Brain microvascular endothelial cell (primary cell): ENCODE data around the gene PPT2.
A peak's percentile ranks its signal among the peaks of the same experiment; 100 is the strongest.

Source experiments
- DNase-seq: peaks from one replicate; pipeline ENCODE4 v3.0.0-alpha.2; 2020
- H3K27ac ChIP-seq: fragments of 250-450 bp; sonication (Bioruptor Pico); 2 replicates; pipeline ENCODE4 v1.5.1; 2020; ENCODE audit warnings: mild to moderate bottlenecking, moderate library complexity
- H3K27me3 ChIP-seq: fragments of 250-450 bp; sonication (Bioruptor Pico); replicated peaks from 2 replicates; pipeline ENCODE4 v1.5.1; 2020; ENCODE audit warnings: mild to moderate bottlenecking
- H3K36me3 ChIP-seq: fragments of 250-450 bp; sonication (Bioruptor Pico); replicated peaks from 2 replicates; pipeline ENCODE4 v1.5.1; 2020; ENCODE audit warnings: mild to moderate bottlenecking
- H3K4me3 ChIP-seq: 2 replicates; pipeline ENCODE4 v1.5.1; 2011; ENCODE audit warnings: low read depth, mild to moderate bottlenecking, control low read depth, low read length, moderate library complexity
- in situ Hi-C: cut with HindIII; loops from 2 replicates; pipeline ENCODE4 v1.10.0; 2017; ENCODE audit warnings: low sequenced_read_pairs, low pct_ligation_motif_present
- TF ChIP-seq, protein P1 (sequence below): IDR thresholded peaks from 2 replicates; pipeline ENCODE4 v1.5.1; 2011; ENCODE audit warnings: low read depth, mild to moderate bottlenecking, moderate library complexity, low read length, control low read depth, inconsistent platforms; ENCODE audit errors: missing control alignments

PPT2 gene

GRCh38 chr6:32194388-32194787, 40.4 kb downstream of the PPT2 start:
- no peak overlapping the region for H3K27ac ChIP-seq
- no peak for DNase-seq
- in situ Hi-C loops = no loop called here
- no peak overlapping the region for H3K4me3 ChIP-seq
- H3K36me3 ChIP-seq = no peaks in the 10 kb centered on the region
- H3K27me3 ChIP-seq = no peaks in the 10 kb centered on the region
- TF ChIP-seq, protein P1, sequence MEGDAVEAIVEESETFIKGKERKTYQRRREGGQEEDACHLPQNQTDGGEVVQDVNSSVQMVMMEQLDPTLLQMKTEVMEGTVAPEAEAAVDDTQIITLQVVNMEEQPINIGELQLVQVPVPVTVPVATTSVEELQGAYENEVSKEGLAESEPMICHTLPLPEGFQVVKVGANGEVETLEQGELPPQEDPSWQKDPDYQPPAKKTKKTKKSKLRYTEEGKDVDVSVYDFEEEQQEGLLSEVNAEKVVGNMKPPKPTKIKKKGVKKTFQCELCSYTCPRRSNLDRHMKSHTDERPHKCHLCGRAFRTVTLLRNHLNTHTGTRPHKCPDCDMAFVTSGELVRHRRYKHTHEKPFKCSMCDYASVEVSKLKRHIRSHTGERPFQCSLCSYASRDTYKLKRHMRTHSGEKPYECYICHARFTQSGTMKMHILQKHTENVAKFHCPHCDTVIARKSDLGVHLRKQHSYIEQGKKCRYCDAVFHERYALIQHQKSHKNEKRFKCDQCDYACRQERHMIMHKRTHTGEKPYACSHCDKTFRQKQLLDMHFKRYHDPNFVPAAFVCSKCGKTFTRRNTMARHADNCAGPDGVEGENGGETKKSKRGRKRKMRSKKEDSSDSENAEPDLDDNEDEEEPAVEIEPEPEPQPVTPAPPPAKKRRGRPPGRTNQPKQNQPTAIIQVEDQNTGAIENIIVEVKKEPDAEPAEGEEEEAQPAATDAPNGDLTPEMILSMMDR = no peak

DNA sequence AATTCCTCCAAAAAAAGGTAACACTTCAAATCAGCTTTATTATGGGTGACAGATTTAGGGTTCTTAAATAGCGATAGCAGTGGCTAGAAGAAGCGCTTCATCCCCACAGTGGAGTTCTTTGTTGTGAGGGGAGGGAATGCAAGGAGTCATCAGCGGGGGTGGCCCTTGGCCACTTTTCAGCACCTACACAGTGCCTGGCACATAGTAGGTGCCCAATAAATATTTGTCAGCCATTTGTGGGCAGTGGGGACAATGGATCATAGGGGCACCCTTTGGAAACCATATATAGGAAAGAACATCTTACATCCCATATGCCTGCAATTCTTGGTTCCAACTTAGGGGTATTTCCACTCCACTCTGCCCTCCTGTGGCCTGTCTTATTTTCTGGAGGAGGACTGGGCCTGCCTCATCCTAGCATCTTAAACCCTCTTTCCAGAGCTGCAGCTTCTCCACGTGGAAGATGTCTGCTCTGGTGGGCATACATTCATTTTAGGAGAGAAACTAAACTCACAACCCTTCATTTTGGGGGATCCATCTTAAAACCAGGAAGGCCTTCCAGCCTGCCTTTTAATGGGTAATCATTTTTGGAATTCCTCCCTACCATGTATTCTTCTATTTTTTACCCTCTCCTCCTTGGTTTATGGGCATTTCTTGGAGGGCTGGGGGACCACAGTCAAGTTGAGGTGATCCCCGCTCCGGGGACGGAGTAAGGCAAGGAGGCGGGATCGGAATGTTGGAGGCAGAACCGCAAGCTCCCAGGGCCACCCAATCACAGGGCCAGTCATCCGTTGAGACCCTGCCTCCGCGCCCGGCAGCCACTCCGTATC, 41.1 kb downstream of the PPT2 start:
- DNase-seq = peak; percentile 55

DNA sequence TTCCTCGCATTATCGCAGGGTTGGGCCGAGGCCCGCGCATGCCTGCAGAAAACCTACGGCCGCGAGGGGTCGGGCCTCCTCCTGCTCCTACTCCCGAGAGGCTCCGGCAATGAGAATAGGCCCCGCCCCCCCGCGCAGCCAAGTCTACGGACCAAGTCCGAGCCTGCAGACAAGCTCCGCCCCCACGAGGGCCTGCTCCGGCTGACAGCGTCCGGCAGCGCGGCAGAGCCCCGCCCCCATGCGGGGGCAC, 41.6 kb downstream of the PPT2 start:
- in situ Hi-C loops = no loop called here
- peak; percentile 100 for DNase-seq
- TF ChIP-seq, protein P1 = peak; percentile 67
- Histone ChIP-seq H3K27ac (peak overlapping the region; percentile 98), H3K4me3 (no peak overlapping the region), H3K27me3 (no peaks in the 10 kb centered on the region), H3K36me3 (no peaks in the 10 kb centered on the region)

More for the DNA sequence above, 41.1 kb downstream of the PPT2 start:
- TF ChIP-seq, protein P1 = peak; percentile 76
- Histone ChIP-seq H3K4me3 (peak overlapping the region; percentile 52), H3K27ac (peak overlapping the region; percentile 87), H3K36me3 (no peaks in the 10 kb centered on the region), H3K27me3 (no peaks in the 10 kb centered on the region)
- in situ Hi-C loops = no loop called here

GRCh38 chr6:32195902-32196681, 42.2 kb downstream of the PPT2 start:
- DNase-seq = peak; percentile 91
- TF ChIP-seq, protein P1 = no peak
- Histone ChIP-seq H3K4me3 (peak overlapping the region; percentile 80), H3K27ac (peak overlapping the region; percentile 98), H3K36me3 (no peaks in the 10 kb centered on the region), H3K27me3 (no peaks in the 10 kb centered on the region)
- in situ Hi-C loops = no loop called here

DNA sequence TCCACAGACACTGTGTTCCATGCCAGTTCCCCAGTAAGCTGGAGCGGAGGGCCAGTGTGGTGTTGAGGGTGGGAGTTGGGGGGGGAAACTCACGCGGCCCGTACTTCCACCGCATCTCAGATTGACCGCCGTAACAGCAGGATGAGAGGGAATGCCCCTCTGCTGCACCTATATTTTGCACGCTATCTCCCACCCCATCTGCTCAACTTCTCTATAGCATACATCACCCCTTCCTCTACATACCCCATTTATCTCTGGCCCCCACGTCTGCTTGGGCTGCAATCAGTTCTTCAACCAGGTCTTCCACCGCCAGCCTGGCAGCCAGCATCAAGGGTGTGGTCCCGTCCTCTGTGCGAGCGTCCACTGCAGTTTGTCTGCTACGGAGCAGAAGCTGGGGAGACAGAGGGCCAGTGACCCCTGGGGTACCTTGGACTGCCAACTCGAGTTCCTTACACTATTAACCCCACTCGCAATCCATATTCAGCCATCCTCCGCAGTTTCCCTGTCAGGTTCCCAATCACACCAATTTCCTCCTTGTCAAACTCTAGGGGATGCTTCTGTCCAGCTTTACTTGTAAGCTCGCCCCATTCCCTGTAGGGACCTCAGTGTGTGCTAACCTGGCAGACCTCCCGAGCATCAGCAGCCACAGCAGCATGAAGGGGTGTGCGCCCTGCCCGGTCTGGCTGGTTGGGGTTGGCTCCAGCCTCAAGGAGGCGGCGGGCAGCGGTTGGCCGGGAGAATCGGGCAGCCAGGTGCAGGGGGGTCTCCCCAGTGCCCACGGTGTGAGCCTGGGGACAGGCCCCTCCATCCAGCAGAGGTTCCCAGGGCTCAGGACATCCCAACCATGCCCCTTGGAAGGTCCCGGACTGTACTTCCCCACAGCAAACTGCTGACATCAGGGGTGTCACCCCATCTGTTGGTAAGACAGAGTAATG, 43.0 kb downstream of the PPT2 start:
- TF ChIP-seq, protein P1 = no peak
- no peak for DNase-seq
- Histone ChIP-seq H3K4me3 (peak overlapping the region; percentile 80), H3K36me3 (no peaks in the 10 kb centered on the region), H3K27me3 (no peaks in the 10 kb centered on the region), H3K27ac (peak overlapping the region; percentile 98)
- in situ Hi-C loops = no loop called here
